ENCODE data around the gene BTN3A1. TPM values are rescaled to one million over a fixed set of nuclear protein-coding genes. Genes with fewer than 3 reads are reported as not detected.
"Not testable (repeated sequence)": the region's sequence is repeated elsewhere in the genome, so short reads cannot be mapped to it uniquely, and the experiment has no call there.

Gene BTN3A1
- total and polyA plus RNA-seq, 7 donors = 3.0 to 33.5 (median 9.8) TPM

- H3K27ac ChIP-seq = no peak overlapping the region
- H3K4me1 ChIP-seq = no peaks in the 10 kb centered on the region
- intact Hi-C loops (cut with DNase I) = no loop called here
- H3K4me3 ChIP-seq = no peak overlapping the region
- no peak for DNase-seq
- peaks cover 0 to 40% (median 4%) of the 10 kb centered on the region in 4 donors for H3K36me3 ChIP-seq
- WGBS, 2 donors = 90 to 91% methylated on average over 4 of the region's 4 CpGs
- no peak for TF ChIP-seq CTCF (IDR thresholded peaks at IDR 0.05)
- TF ChIP-seq EP300 (IDR thresholded peaks at IDR 0.05) = no peak
- no peaks in the 10 kb centered on the region for H3K27me3 ChIP-seq
- no peaks in the 10 kb centered on the region for H3K9me3 ChIP-seq
Measured at GRCh38 chr6:26412954-26413353, 10.9 kb downstream of the BTN3A1 start.

GRCh38 chr6:26414281-26414680, 12.2 kb downstream of the BTN3A1 start:
- Histone ChIP-seq H3K27me3 (no peaks in the 10 kb centered on the region), H3K27ac (no peak overlapping the region), H3K4me3 (no peak overlapping the region), H3K36me3 (peaks cover 0 to 31% (median 4%) of the 10 kb centered on the region in 4 donors), H3K9me3 (no peaks in the 10 kb centered on the region), H3K4me1 (no peaks in the 10 kb centered on the region)
- 91 to 92% methylated on average over 3 of the region's 3 CpGs for WGBS, 2 donors
- no peak for TF ChIP-seq EP300 (IDR thresholded peaks at IDR 0.05)
- TF ChIP-seq POLR2A (IDR thresholded peaks at IDR 0.05) = no peak
- no peak for TF ChIP-seq POLR2AphosphoS5 (IDR thresholded peaks at IDR 0.05)
- no peak for TF ChIP-seq CTCF (IDR thresholded peaks at IDR 0.05)
- DNase-seq = no peak
- intact Hi-C loops (cut with DNase I) = no loop called here

GRCh38 chr6:26415036-26415614, 13.1 kb downstream of the BTN3A1 start:
- WGBS, 2 donors = 82 to 84% methylated on average over 1 of the region's 1 CpG

GRCh38 chr6:26415791-26416190, 13.7 kb downstream of the BTN3A1 start:
- TF ChIP-seq POLR2AphosphoS5 (IDR thresholded peaks at IDR 0.05) = no peak
- no peak for TF ChIP-seq EP300 (IDR thresholded peaks at IDR 0.05)
- TF ChIP-seq CTCF (IDR thresholded peaks at IDR 0.05) = no peak
- no peak for TF ChIP-seq POLR2A (IDR thresholded peaks at IDR 0.05)
- no peak overlapping the region for H3K4me3 ChIP-seq
- intact Hi-C loops (cut with DNase I) = no loop called here
- 94 to 95% methylated on average over 2 of the region's 2 CpGs for WGBS, 2 donors
- H3K27ac ChIP-seq = no peak overlapping the region
- H3K9me3 ChIP-seq = no peaks in the 10 kb centered on the region
- peaks cover 0 to 7% (median 5%) of the 10 kb centered on the region in 4 donors for H3K4me1 ChIP-seq
- H3K27me3 ChIP-seq = no peaks in the 10 kb centered on the region
- DNase-seq = no peak
- H3K36me3 ChIP-seq = peaks cover 0 to 21% (median 4%) of the 10 kb centered on the region in 4 donors

More at GRCh38 chr6:26415036-26415614, 13.1 kb downstream of the BTN3A1 start:
- DNase-seq = no peak
- no peaks in the 10 kb centered on the region for H3K9me3 ChIP-seq
- no peaks in the 10 kb centered on the region for H3K27me3 ChIP-seq
- no peak for TF ChIP-seq CTCF (IDR thresholded peaks at IDR 0.05)
- TF ChIP-seq POLR2AphosphoS5 (IDR thresholded peaks at IDR 0.05) = no peak
- TF ChIP-seq POLR2A (IDR thresholded peaks at IDR 0.05) = no peak
- TF ChIP-seq EP300 (IDR thresholded peaks at IDR 0.05) = no peak
- peaks cover 0 to 23% (median 4%) of the 10 kb centered on the region in 4 donors for H3K36me3 ChIP-seq
- no peak overlapping the region for H3K27ac ChIP-seq
- H3K4me1 ChIP-seq = peaks cover 0 to under 1% (median 0%) of the 10 kb centered on the region in 4 donors
- H3K4me3 ChIP-seq = no peak overlapping the region
- intact Hi-C loops (cut with DNase I) = no loop called here

GRCh38 chr6:26416288-26416687, 14.2 kb downstream of the BTN3A1 start:
- H3K9me3 ChIP-seq = no peaks in the 10 kb centered on the region
- H3K27me3 ChIP-seq = no peaks in the 10 kb centered on the region
- peaks cover 0 to 8% (median 7%) of the 10 kb centered on the region in 4 donors for H3K4me1 ChIP-seq
- 98% methylated on average over 1 of the region's 1 CpG for WGBS, 2 donors
- TF ChIP-seq POLR2A (IDR thresholded peaks at IDR 0.05) (no peak), CTCF (IDR thresholded peaks at IDR 0.05) (no peak), POLR2AphosphoS5 (IDR thresholded peaks at IDR 0.05) (no peak), EP300 (IDR thresholded peaks at IDR 0.05) (no peak)
- H3K4me3 ChIP-seq = no peak overlapping the region
- H3K36me3 ChIP-seq = peaks cover 0 to 16% (median 4%) of the 10 kb centered on the region in 4 donors
- no peak overlapping the region for H3K27ac ChIP-seq
- intact Hi-C loops (cut with DNase I) = no loop called here
- DNase-seq = no peak

- H3K4me3 ChIP-seq; H3K27me3 ChIP-seq; H3K36me3 ChIP-seq; H3K27ac ChIP-seq; H3K9me3 ChIP-seq; intact Hi-C loops (cut with DNase I); DNase-seq: not testable (repeated sequence)
- peaks cover 0 to 22% (median 18%) of the 10 kb centered on the region in 4 donors for H3K4me1 ChIP-seq
- WGBS, 2 donors = 95 to 97% methylated on average over 2 of the region's 2 CpGs
Measured at GRCh38 chr6:26418077-26418476, 16.0 kb downstream of the BTN3A1 start.

GRCh38 chr6:26418795-26419194, 16.7 kb downstream of the BTN3A1 start:
- intact Hi-C loops (cut with DNase I); H3K36me3 ChIP-seq; H3K27me3 ChIP-seq; DNase-seq; H3K4me3 ChIP-seq; H3K9me3 ChIP-seq; H3K27ac ChIP-seq: not testable (repeated sequence)
- peaks cover 0 to 29% (median 20%) of the 10 kb centered on the region in 4 donors for H3K4me1 ChIP-seq
- 98 to 100% methylated on average over 3 of the region's 3 CpGs for WGBS, 2 donors

Data from sigmoid colon (tissue), 7 donors.